ENCODE results near the gene GAPVD1.
"Not testable (repeated sequence)": the region's sequence is repeated elsewhere in the genome, so short reads cannot be mapped to it uniquely, and the experiment has no call there.

GAPVD1 gene

GRCh38 chr9:125261501-125262293 is at the start of gene GAPVD1:
Gene GAPVD1, plus strand, starts transcription at chr9:125261826. Its CDS starts 37,096 bp downstream, at chr9:125298922.
- Mint-ChIP-seq H3K4me1 (peaks cover 36% of the 10 kb centered on the region), H3K36me3 (peaks cover 2% of the 10 kb centered on the region), H3K27me3 (no peaks in the 10 kb centered on the region), H3K4me3 (peak within 1 kb of the TSS; percentile 99), H3K27ac (peak within 1 kb of the TSS; percentile 86), H3K9me3 (no peaks in the 10 kb centered on the region)

DNA sequence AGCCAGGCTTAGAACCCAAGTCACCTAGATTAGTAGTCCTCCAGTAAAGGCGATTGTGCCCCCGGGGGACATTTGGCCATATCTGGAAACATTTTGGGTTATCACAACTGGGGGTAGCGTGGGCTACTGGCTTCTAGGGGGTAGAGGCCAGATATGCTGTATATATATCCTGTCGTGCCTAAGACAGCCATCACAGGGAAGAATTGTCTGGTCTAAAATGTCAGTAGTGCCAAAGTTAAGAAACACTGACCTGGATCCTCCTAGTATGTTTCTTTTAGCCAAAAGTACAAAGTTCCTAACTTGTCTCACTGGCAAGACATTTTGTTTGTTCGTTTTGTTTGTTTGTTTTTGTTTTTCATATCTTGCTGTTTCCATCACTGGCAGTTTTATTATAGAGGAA is 47.4 kb upstream of the GAPVD1 start:
- H3K36me3 Mint-ChIP-seq, result peaks cover 17% of the 10 kb centered on the region
- H3K27ac Mint-ChIP-seq, result no peak overlapping the region
- no peaks in the 10 kb centered on the region for H3K4me1 Mint-ChIP-seq
- H3K4me3 Mint-ChIP-seq, result no peak overlapping the region
- H3K9me3 Mint-ChIP-seq, result no peaks in the 10 kb centered on the region
- no peaks in the 10 kb centered on the region for H3K27me3 Mint-ChIP-seq

DNA sequence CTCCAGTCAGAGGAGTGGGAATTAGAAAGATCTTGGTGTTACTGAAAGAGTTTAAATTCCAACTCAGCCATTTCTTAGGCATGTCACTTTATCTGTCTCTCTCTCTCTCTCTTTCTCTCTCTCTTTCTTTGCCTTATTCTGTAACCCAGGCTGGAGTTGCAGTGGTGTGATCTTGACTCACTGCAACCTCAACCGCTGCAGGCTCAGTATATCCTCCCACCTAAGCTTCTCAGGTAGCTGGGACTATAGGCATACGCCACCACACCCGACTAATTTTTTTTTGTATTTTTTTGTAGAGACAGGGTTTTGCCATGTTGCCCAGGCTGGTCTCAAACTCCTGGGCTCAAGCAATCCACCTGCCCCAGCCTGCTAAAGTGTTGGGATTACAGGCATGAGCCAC is 43.0 kb upstream of the GAPVD1 start:
- H3K36me3 Mint-ChIP-seq, result peaks cover 9% of the 10 kb centered on the region
- H3K9me3 Mint-ChIP-seq, result no peaks in the 10 kb centered on the region
- H3K4me1 Mint-ChIP-seq, result no peaks in the 10 kb centered on the region
- no peak overlapping the region for H3K4me3 Mint-ChIP-seq
- no peak overlapping the region for H3K27ac Mint-ChIP-seq
- H3K27me3 Mint-ChIP-seq, result no peaks in the 10 kb centered on the region

GRCh38 chr9:125224858-125225257 is 36.8 kb upstream of the GAPVD1 start:
- H3K9me3 Mint-ChIP-seq, H3K27me3 Mint-ChIP-seq: not testable (repeated sequence)

GRCh38 chr9:125227761-125228160 is 33.9 kb upstream of the GAPVD1 start:
- Mint-ChIP-seq H3K4me1 (no peaks in the 10 kb centered on the region), H3K9me3 (no peaks in the 10 kb centered on the region), H3K4me3 (no peak overlapping the region), H3K36me3 (peaks cover 4% of the 10 kb centered on the region), H3K27me3 (no peaks in the 10 kb centered on the region), H3K27ac (no peak overlapping the region)

More at GRCh38 chr9:125224858-125225257, 36.8 kb upstream of the GAPVD1 start:
- H3K27ac Mint-ChIP-seq, H3K4me1 Mint-ChIP-seq, H3K4me3 Mint-ChIP-seq, H3K36me3 Mint-ChIP-seq: not testable (repeated sequence)

GRCh38 chr9:125233678-125234077 is 27.9 kb upstream of the GAPVD1 start:
- no peak overlapping the region for H3K4me3 Mint-ChIP-seq
- no peaks in the 10 kb centered on the region for H3K27me3 Mint-ChIP-seq
- peak overlapping the region; percentile 83 for H3K27ac Mint-ChIP-seq
- peaks cover 39% of the 10 kb centered on the region for H3K4me1 Mint-ChIP-seq
- H3K36me3 Mint-ChIP-seq, result peaks cover 33% of the 10 kb centered on the region
- H3K9me3 Mint-ChIP-seq, result no peaks in the 10 kb centered on the region

DNA sequence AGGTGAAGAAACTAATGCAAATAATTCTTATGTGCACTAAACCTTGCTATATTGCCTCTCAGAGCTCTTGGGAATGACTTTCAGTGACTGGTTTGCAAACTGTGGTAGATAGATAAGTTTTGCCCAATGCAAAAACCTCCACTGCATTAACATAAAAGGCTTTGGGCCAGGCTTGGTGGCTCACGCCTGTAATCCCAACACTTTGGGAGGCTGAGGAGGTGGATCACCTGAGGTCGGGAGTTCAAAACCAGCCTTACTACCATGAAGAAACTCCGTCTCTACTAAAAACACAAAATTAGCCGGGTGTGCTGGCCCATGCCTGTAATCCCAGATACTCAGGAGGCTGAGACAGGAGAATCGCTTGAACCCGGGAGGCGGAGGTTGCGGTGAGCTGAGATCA is 27.5 kb upstream of the GAPVD1 start:
- Mint-ChIP-seq H3K4me1 (peaks cover 43% of the 10 kb centered on the region), H3K4me3 (peak overlapping the region; percentile 15), H3K36me3 (peaks cover 37% of the 10 kb centered on the region)
- not testable (repeated sequence) for H3K27ac Mint-ChIP-seq, H3K9me3 Mint-ChIP-seq, H3K27me3 Mint-ChIP-seq

DNA sequence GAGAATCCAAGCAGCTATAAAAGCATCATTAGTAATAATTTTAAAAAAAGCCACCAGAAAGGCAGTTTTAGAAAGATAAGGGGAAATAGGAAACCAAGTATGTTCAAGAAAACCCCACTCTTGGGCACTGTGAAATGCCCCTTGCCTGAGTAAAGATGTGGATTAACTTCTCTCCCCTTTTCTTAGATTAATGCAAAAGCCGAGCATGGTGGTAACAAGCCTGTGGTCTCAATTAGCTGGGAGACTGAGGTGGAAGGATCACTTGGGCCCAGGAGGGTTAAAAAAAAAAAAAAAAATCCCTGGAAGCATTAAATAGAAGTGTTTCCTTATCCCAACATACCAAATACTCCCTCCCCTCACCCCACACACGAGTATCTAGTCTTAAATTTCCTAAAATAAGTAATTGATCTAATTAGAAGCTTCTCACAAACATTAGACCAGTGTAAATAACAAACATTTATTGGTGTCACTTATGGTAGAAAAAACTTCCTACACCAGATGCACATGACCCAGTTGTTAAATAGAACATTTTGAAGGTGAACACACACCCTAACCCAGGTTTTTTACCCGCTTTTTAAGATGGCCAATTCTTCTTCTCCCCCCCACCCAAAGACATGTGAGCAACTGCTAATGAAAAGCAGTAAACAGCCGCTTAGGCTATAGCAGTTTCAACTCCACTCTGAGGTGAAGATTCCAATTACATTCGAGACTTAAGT is 25.7 kb upstream of the GAPVD1 start:
- no peaks in the 10 kb centered on the region for H3K9me3 Mint-ChIP-seq
- peaks cover 46% of the 10 kb centered on the region for H3K36me3 Mint-ChIP-seq
- H3K4me3 Mint-ChIP-seq, result peak overlapping the region; percentile 99
- H3K4me1 Mint-ChIP-seq, result peaks cover 44% of the 10 kb centered on the region
- H3K27me3 Mint-ChIP-seq, result no peaks in the 10 kb centered on the region
- H3K27ac Mint-ChIP-seq, result peak overlapping the region; percentile 79

- H3K9me3 Mint-ChIP-seq, H3K27me3 Mint-ChIP-seq: not testable (repeated sequence)
- Mint-ChIP-seq H3K4me3 (peak overlapping the region; percentile 99), H3K27ac (peak overlapping the region; percentile 79), H3K36me3 (peaks cover 50% of the 10 kb centered on the region), H3K4me1 (peaks cover 44% of the 10 kb centered on the region)
These were observed 25.0 kb upstream of the GAPVD1 start for GRCh38 chr9:125236520-125237159.

DNA sequence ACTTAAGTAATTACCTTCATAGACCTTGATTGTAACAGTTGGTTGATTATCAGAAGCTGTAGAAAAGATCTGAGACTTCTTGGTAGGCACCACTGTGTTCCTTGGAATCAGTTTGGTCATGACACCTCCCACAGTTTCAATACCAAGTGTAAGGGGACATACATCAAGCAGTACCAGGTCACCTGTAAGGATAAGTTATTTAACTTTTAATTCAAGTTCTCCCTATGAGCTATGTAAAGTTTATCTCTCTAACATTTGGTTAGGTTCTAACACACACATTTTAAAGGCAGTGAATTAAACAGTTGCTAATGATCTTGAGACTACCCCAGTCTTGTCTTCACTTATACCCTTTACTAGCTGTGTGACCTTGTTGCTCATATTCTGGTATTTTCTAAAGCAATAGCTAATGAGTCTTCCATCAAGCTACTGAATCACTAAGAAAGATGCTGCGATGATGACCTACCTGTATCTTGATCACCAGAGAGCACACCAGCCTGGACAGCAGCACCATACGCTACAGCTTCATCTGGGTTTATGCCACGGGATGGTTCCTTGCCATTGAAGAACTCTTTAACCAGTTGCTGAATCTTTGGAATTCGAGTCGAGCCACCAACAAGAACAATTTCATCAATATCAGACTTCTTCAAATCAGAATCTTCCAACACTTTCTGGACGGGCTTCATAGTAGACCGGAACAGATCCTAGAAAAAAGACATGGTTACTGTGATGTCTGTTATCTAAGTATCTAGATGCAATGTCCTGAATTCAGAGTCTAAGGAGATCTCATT is 23.3 kb upstream of the GAPVD1 start:
- H3K4me3 Mint-ChIP-seq, result peak overlapping the region; percentile 99

DNA sequence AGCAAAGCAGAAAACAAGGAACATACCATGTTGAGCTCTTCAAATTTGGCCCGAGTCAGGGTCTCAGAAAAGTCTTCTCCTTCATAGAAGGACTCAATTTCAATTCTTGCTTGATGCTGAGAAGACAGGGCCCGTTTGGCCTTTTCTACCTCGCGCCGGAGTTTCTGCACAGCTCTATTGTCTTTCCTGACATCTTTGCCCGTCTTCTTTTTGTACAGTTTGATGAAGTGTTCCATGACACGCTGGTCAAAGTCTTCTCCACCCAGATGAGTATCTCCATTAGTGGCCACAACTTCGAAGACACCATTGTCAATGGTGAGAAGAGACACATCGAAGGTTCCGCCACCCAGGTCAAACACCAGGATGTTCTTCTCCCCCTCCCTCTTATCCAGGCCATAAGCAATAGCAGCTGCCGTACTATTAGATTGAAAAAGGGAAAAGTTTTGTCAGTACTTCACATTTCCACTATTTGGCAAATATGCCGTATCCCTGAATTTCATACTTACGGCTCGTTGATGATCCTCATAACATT is 22.6 kb upstream of the GAPVD1 start:
- H3K27ac Mint-ChIP-seq, result peak overlapping the region; percentile 75
- peak overlapping the region; percentile 99 for H3K4me3 Mint-ChIP-seq
- peaks cover 51% of the 10 kb centered on the region for H3K4me1 Mint-ChIP-seq
- no peaks in the 10 kb centered on the region for H3K27me3 Mint-ChIP-seq
- no peaks in the 10 kb centered on the region for H3K9me3 Mint-ChIP-seq
- peaks cover 44% of the 10 kb centered on the region for H3K36me3 Mint-ChIP-seq

More for the DNA sequence above, 23.3 kb upstream of the GAPVD1 start:
- Mint-ChIP-seq H3K4me1 (peaks cover 51% of the 10 kb centered on the region), H3K36me3 (peaks cover 46% of the 10 kb centered on the region), H3K27ac (peak overlapping the region; percentile 75), H3K9me3 (no peaks in the 10 kb centered on the region), H3K27me3 (no peaks in the 10 kb centered on the region)

GRCh38 chr9:125239631-125240597 is 21.7 kb upstream of the GAPVD1 start:
- Mint-ChIP-seq H3K36me3 (peaks cover 44% of the 10 kb centered on the region), H3K27ac (peak overlapping the region; percentile 99), H3K9me3 (no peaks in the 10 kb centered on the region), H3K27me3 (no peaks in the 10 kb centered on the region), H3K4me1 (peaks cover 51% of the 10 kb centered on the region), H3K4me3 (peak overlapping the region; percentile 99)

- Mint-ChIP-seq H3K36me3 (peaks cover 39% of the 10 kb centered on the region), H3K4me3 (peak overlapping the region; percentile 99), H3K9me3 (no peaks in the 10 kb centered on the region), H3K27ac (peak overlapping the region; percentile 99), H3K4me1 (peaks cover 44% of the 10 kb centered on the region), H3K27me3 (no peaks in the 10 kb centered on the region)
These were observed 21.0 kb upstream of the GAPVD1 start for GRCh38 chr9:125240649-125240999.

Measured in activated naive CD4-positive, alpha-beta T cell treated with anti-CD3 and anti-CD28 coated beads, Interleukin-2, amount 50 U/mL, for 24 hours (primary cell).